Measurements from ENCODE around the gene KRT83. TPM values are rescaled to one million over a fixed set of nuclear protein-coding genes. Genes with fewer than 3 reads are reported as not detected.

Gene KRT83
- total RNA-seq, 2 donors from 2014 or later: 0.74 TPM; not detected in 1

DNA sequence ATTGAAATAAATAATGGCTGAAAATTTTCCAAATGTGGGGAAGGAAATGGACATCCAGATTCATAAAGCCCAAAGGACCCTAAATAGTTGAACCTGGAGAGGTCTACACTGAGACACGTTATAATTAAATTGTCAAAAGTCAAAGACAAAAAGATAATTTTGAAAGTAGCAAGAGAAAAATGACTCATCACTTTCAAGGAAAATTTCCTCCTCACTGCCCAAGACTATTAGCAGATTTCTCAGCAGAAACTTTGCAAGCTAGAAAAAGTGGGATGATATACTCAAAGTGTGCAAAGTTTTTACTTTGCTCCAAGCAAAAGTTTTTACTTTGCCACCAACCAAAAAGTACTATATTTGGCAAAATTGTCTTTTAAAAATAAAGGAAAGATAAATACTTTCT, 15.9 kb upstream of the KRT83 start:
- Histone ChIP-seq H3K4me1 (replicated peaks) (no peaks in the 10 kb centered on the region), H3K27me3 (replicated peaks; ENCODE audit: insufficient read depth) (no peaks in the 10 kb centered on the region), H3K9me3 (no peaks in the 10 kb centered on the region), H3K27ac (no peak overlapping the region), H3K36me3 (no peaks in the 10 kb centered on the region), H3K4me3 (no peak overlapping the region)
- TF ChIP-seq POLR2A (IDR thresholded peaks at IDR 0.05): no peak
- no peak for TF ChIP-seq CTCF (IDR thresholded peaks at IDR 0.05)
- no peak for TF ChIP-seq POLR2AphosphoS5 (IDR thresholded peaks at IDR 0.05)
- 54% methylated on average over 1 of the region's 1 CpG for WGBS
- DNase-seq (ENCODE audit: low spot score): no peak
- intact Hi-C loops (cut with DNase I): no loop called here

- Histone ChIP-seq H3K9me3 (no peaks in the 10 kb centered on the region), H3K36me3 (no peaks in the 10 kb centered on the region), H3K27me3 (replicated peaks; ENCODE audit: insufficient read depth) (no peaks in the 10 kb centered on the region), H3K4me3 (no peak overlapping the region), H3K4me1 (replicated peaks) (no peaks in the 10 kb centered on the region), H3K27ac (no peak overlapping the region)
- intact Hi-C loops (cut with DNase I): no loop called here
- DNase-seq (ENCODE audit: low spot score): no peak
- WGBS: 77% methylated on average over 2 of the region's 2 CpGs
- TF ChIP-seq POLR2A (IDR thresholded peaks at IDR 0.05): no peak
- TF ChIP-seq CTCF (IDR thresholded peaks at IDR 0.05): no peak
- no peak for TF ChIP-seq POLR2AphosphoS5 (IDR thresholded peaks at IDR 0.05)
Observed at GRCh38 chr12:52336641-52337040, 15.4 kb upstream of the KRT83 start.

- DNase-seq (ENCODE audit: low spot score): no peak
- TF ChIP-seq POLR2A (IDR thresholded peaks at IDR 0.05): no peak
- no peak for TF ChIP-seq CTCF (IDR thresholded peaks at IDR 0.05)
- no peak for TF ChIP-seq POLR2AphosphoS5 (IDR thresholded peaks at IDR 0.05)
- no peak overlapping the region for H3K4me3 ChIP-seq
- H3K9me3 ChIP-seq: no peaks in the 10 kb centered on the region
- intact Hi-C loops (cut with DNase I): no loop called here
- WGBS: 88% methylated on average over 4 of the region's 4 CpGs
- no peaks in the 10 kb centered on the region for H3K4me1 ChIP-seq (replicated peaks)
- H3K36me3 ChIP-seq: no peaks in the 10 kb centered on the region
- H3K27me3 ChIP-seq (replicated peaks; ENCODE audit: insufficient read depth): no peaks in the 10 kb centered on the region
- no peak overlapping the region for H3K27ac ChIP-seq
Observed at GRCh38 chr12:52335598-52336262, 14.5 kb upstream of the KRT83 start.

- H3K4me3 ChIP-seq: no peak overlapping the region
- no peaks in the 10 kb centered on the region for H3K4me1 ChIP-seq (replicated peaks)
- TF ChIP-seq POLR2A (IDR thresholded peaks at IDR 0.05) (no peak), CTCF (IDR thresholded peaks at IDR 0.05) (no peak)
- intact Hi-C loops (cut with DNase I): no loop called here
- H3K27ac ChIP-seq: no peak overlapping the region
- 93% methylated on average over 3 of the region's 3 CpGs for WGBS
- H3K9me3 ChIP-seq: no peaks in the 10 kb centered on the region
- H3K36me3 ChIP-seq: no peaks in the 10 kb centered on the region
- no peak for DNase-seq (ENCODE audit: low spot score)
- no peaks in the 10 kb centered on the region for H3K27me3 ChIP-seq (replicated peaks; ENCODE audit: insufficient read depth)
Observed at GRCh38 chr12:52334185-52334584, 13.0 kb upstream of the KRT83 start.

DNA sequence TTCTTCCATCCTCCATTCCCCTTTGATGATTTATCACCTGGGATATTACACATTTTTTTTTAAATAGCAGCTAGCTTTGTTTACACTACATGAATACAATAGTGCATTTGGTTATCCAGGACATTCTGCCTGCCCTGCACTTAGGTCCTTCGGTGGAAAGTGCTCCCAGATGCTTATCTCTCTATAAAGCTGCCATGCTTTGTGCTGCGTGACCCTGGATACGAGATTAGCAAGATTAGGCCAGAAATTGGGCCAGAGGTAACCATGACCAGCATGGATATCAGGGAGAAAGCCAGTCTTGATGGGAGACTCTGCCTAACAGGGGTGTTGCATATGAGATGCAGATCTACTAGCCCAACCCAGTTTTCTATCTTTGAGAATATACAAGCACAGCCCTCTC, 12.1 kb upstream of the KRT83 start:
- no peak for DNase-seq (ENCODE audit: low spot score)
- intact Hi-C loops (cut with DNase I): no loop called here
- WGBS: 23% methylated on average over 3 of the region's 3 CpGs
- Histone ChIP-seq H3K27me3 (replicated peaks; ENCODE audit: insufficient read depth) (no peaks in the 10 kb centered on the region), H3K4me3 (no peak overlapping the region), H3K36me3 (no peaks in the 10 kb centered on the region), H3K4me1 (replicated peaks) (no peaks in the 10 kb centered on the region), H3K9me3 (no peaks in the 10 kb centered on the region), H3K27ac (no peak overlapping the region)
- no peak for TF ChIP-seq POLR2A (IDR thresholded peaks at IDR 0.05)
- TF ChIP-seq POLR2AphosphoS5 (IDR thresholded peaks at IDR 0.05): no peak
- TF ChIP-seq CTCF (IDR thresholded peaks at IDR 0.05): no peak

Measured in prostate gland (tissue), 2 donors.